ENCODE data around the gene CLIC6. TPM values are rescaled to one million over a fixed set of nuclear protein-coding genes. Genes with fewer than 3 reads are reported as not detected.

Gene CLIC6
- total RNA-seq, 1 experiment from 2014 or later, result not detected

- H3K9me3 Mint-ChIP-seq (ENCODE audit: unreplicated experiment), result no peaks in the 10 kb centered on the region
- H3K4me3 Mint-ChIP-seq (ENCODE audit: unreplicated experiment), result no peak overlapping the region
- CTCF ChIA-PET, result interaction anchor here (0.6 to 11.2 kb wide), 34 partner anchors 9 to 1234 kb away, joined by 3 to 78 read pairs (median 3); no protein-coding TSS in a partner anchor
- BruUV-seq (replicated peaks), result no TSS peak
- no peak for TF ChIP-seq CTCF (IDR thresholded peaks at IDR 0.05; ENCODE audit: unreplicated experiment)
- H3K27me3 Mint-ChIP-seq (ENCODE audit: insufficient read depth, unreplicated experiment), result no peaks in the 10 kb centered on the region
- H3K36me3 Mint-ChIP-seq (ENCODE audit: insufficient read depth, unreplicated experiment), result no peaks in the 10 kb centered on the region
- intact Hi-C loops (cut with micrococcal nuclease), result loop anchor here (1.0 kb wide), 1 partner anchor 713 kb away; no protein-coding TSS in a partner anchor
- H3K27ac Mint-ChIP-seq (ENCODE audit: low read depth, unreplicated experiment), result peak overlapping the region; percentile 29
- POLR2A ChIA-PET, result interaction anchor here (0.6 to 7.8 kb wide), 7 partner anchors 11 to 710 kb away, joined by 3 to 79 read pairs (median 4); no protein-coding TSS in a partner anchor
- H3K4me1 Mint-ChIP-seq (ENCODE audit: insufficient read depth, unreplicated experiment), result peaks cover 11% of the 10 kb centered on the region
- no peak for DNase-seq (ENCODE audit: unreplicated experiment)
Measured at GRCh38 chr21:34687745-34688144, 19.0 kb downstream of the CLIC6 start.

GRCh38 chr21:34688145-34688544 is 19.4 kb downstream of the CLIC6 start:
- Mint-ChIP-seq H3K4me1 (ENCODE audit: insufficient read depth, unreplicated experiment) (peaks cover 11% of the 10 kb centered on the region), H3K27ac (ENCODE audit: low read depth, unreplicated experiment) (no peak overlapping the region), H3K9me3 (ENCODE audit: unreplicated experiment) (no peaks in the 10 kb centered on the region), H3K27me3 (ENCODE audit: insufficient read depth, unreplicated experiment) (no peaks in the 10 kb centered on the region), H3K4me3 (ENCODE audit: unreplicated experiment) (peak overlapping the region; percentile 33), H3K36me3 (ENCODE audit: insufficient read depth, unreplicated experiment) (no peaks in the 10 kb centered on the region)
- BruUV-seq (replicated peaks), result no TSS peak
- peak; percentile 65 for DNase-seq (ENCODE audit: unreplicated experiment)
- CTCF ChIA-PET, result interaction anchor here (0.5 to 11.2 kb wide), 40 partner anchors 9 to 1371 kb away, joined by 3 to 78 read pairs (median 4); no protein-coding TSS in a partner anchor
- intact Hi-C loops (cut with micrococcal nuclease), result loop anchor here (1.0 kb wide), 1 partner anchor 712 kb away; no protein-coding TSS in a partner anchor
- POLR2A ChIA-PET, result interaction anchor here (1.3 to 7.8 kb wide), 4 partner anchors 13 to 710 kb away, joined by 3 to 79 read pairs (median 6); no protein-coding TSS in a partner anchor
- peak; percentile 67 for TF ChIP-seq CTCF (IDR thresholded peaks at IDR 0.05; ENCODE audit: unreplicated experiment)

GRCh38 chr21:34688715-34689114 is 19.9 kb downstream of the CLIC6 start:
- POLR2A ChIA-PET, result interaction anchor here (1.4 to 7.8 kb wide), 3 partner anchors 13 to 709 kb away, joined by 3 to 79 read pairs (median 9); no protein-coding TSS in a partner anchor
- H3K36me3 Mint-ChIP-seq (ENCODE audit: insufficient read depth, unreplicated experiment), result no peaks in the 10 kb centered on the region
- no peak overlapping the region for H3K27ac Mint-ChIP-seq (ENCODE audit: low read depth, unreplicated experiment)
- CTCF ChIA-PET, result interaction anchor here (0.6 to 11.2 kb wide), 32 partner anchors 8 to 1371 kb away, joined by 3 to 78 read pairs (median 6); no protein-coding TSS in a partner anchor
- H3K9me3 Mint-ChIP-seq (ENCODE audit: unreplicated experiment), result no peaks in the 10 kb centered on the region
- BruUV-seq (replicated peaks), result no TSS peak
- DNase-seq (ENCODE audit: unreplicated experiment), result no peak
- H3K27me3 Mint-ChIP-seq (ENCODE audit: insufficient read depth, unreplicated experiment), result no peaks in the 10 kb centered on the region
- no peak overlapping the region for H3K4me3 Mint-ChIP-seq (ENCODE audit: unreplicated experiment)
- peaks cover 11% of the 10 kb centered on the region for H3K4me1 Mint-ChIP-seq (ENCODE audit: insufficient read depth, unreplicated experiment)
- intact Hi-C loops (cut with micrococcal nuclease), result loop anchor here (1.0 kb wide), 1 partner anchor 712 kb away; no protein-coding TSS in a partner anchor
- TF ChIP-seq CTCF (IDR thresholded peaks at IDR 0.05; ENCODE audit: unreplicated experiment), result no peak

- POLR2A ChIA-PET, result interaction anchor here (0.6 to 7.8 kb wide), 12 partner anchors 15 to 710 kb away, joined by 3 to 79 read pairs (median 3); no protein-coding TSS in a partner anchor
- no peak for DNase-seq (ENCODE audit: unreplicated experiment)
- no peaks in the 10 kb centered on the region for H3K36me3 Mint-ChIP-seq (ENCODE audit: insufficient read depth, unreplicated experiment)
- H3K4me3 Mint-ChIP-seq (ENCODE audit: unreplicated experiment), result no peak overlapping the region
- intact Hi-C loops (cut with micrococcal nuclease), result loop anchor here (5.0 kb wide), 2 partner anchors 112 to 172 kb away; no protein-coding TSS in a partner anchor
- H3K4me1 Mint-ChIP-seq (ENCODE audit: insufficient read depth, unreplicated experiment), result peaks cover 11% of the 10 kb centered on the region
- no peaks in the 10 kb centered on the region for H3K27me3 Mint-ChIP-seq (ENCODE audit: insufficient read depth, unreplicated experiment)
- CTCF ChIA-PET, result interaction anchor here (0.5 to 11.2 kb wide), 21 partner anchors 9 to 1517 kb away, joined by 3 to 78 read pairs (median 3); no protein-coding TSS in a partner anchor
- no peak for TF ChIP-seq CTCF (IDR thresholded peaks at IDR 0.05; ENCODE audit: unreplicated experiment)
- no TSS peak for BruUV-seq (replicated peaks)
- no peaks in the 10 kb centered on the region for H3K9me3 Mint-ChIP-seq (ENCODE audit: unreplicated experiment)
- no peak overlapping the region for H3K27ac Mint-ChIP-seq (ENCODE audit: low read depth, unreplicated experiment)
Measured at GRCh38 chr21:34690041-34690792, 21.4 kb downstream of the CLIC6 start.

All from MCF 10A (cell line).